ENCODE results near the gene FZD8.

The FZD8 gene

GRCh38 chr10:35637462-35637861, 4.6 kb downstream of the FZD8 start:
- no peak for DNase-seq (ENCODE audit: low read depth)
- no peak overlapping the region for H3K4me3 ChIP-seq (ENCODE audit: control insufficient read depth, low read depth, low read length)
- no peak for TF ChIP-seq CTCF (IDR thresholded peaks at IDR 0.05; ENCODE audit: control insufficient read depth, insufficient read depth, low read depth, low read length, missing control alignments)

- no peak for TF ChIP-seq CTCF (IDR thresholded peaks at IDR 0.05; ENCODE audit: control insufficient read depth, insufficient read depth, low read depth, low read length, missing control alignments)
- DNase-seq (ENCODE audit: low read depth), result no peak
- no peak overlapping the region for H3K4me3 ChIP-seq (ENCODE audit: control insufficient read depth, low read depth, low read length)
Measured at GRCh38 chr10:35636956-35637355, 5.1 kb downstream of the FZD8 start.

GRCh38 chr10:35635576-35635975, 6.5 kb downstream of the FZD8 start:
- no peak for DNase-seq (ENCODE audit: low read depth)
- H3K4me3 ChIP-seq (ENCODE audit: control insufficient read depth, low read depth, low read length), result no peak overlapping the region

GRCh38 chr10:35633006-35633980, 8.8 kb downstream of the FZD8 start:
- no peak for DNase-seq (ENCODE audit: low read depth)
- no peak overlapping the region for H3K4me3 ChIP-seq (ENCODE audit: control insufficient read depth, low read depth, low read length)
- no peak for TF ChIP-seq CTCF (IDR thresholded peaks at IDR 0.05; ENCODE audit: control insufficient read depth, insufficient read depth, low read depth, low read length, missing control alignments)

More at GRCh38 chr10:35635576-35635975, 6.5 kb downstream of the FZD8 start:
- peak; percentile 85 for TF ChIP-seq CTCF (IDR thresholded peaks at IDR 0.05; ENCODE audit: control insufficient read depth, insufficient read depth, low read depth, low read length, missing control alignments)

- no peak overlapping the region for H3K4me3 ChIP-seq (ENCODE audit: control insufficient read depth, low read depth, low read length)
- DNase-seq (ENCODE audit: low read depth), result no peak
- TF ChIP-seq CTCF (IDR thresholded peaks at IDR 0.05; ENCODE audit: control insufficient read depth, insufficient read depth, low read depth, low read length, missing control alignments), result no peak
Measured at GRCh38 chr10:35632027-35632426, 10.1 kb downstream of the FZD8 start.

GRCh38 chr10:35631404-35631803, 10.7 kb downstream of the FZD8 start:
- no peak for TF ChIP-seq CTCF (IDR thresholded peaks at IDR 0.05; ENCODE audit: control insufficient read depth, insufficient read depth, low read depth, low read length, missing control alignments)
- DNase-seq (ENCODE audit: low read depth), result no peak

More at GRCh38 chr10:35631404-35631803, 10.7 kb downstream of the FZD8 start:
- no peak overlapping the region for H3K4me3 ChIP-seq (ENCODE audit: control insufficient read depth, low read depth, low read length)
